RWPE1 (cell line): ENCODE data around the gene KRT38.

Experiments
- CTCF ChIA-PET: fragments of 350-600 bp; sonication (Branson Sonifier 250); formaldehyde crosslinking; extraction: SDS; loops from one replicate; lab custom pipeline; 2021; lab: Yijun Ruan, JAX
- POLR2A ChIA-PET: fragments of 400-600 bp; formaldehyde crosslinking; extraction: SDS; loops from one replicate; lab custom pipeline; 2020; ENCODE audit warnings: antibody characterized with exemption; ENCODE audit not compliant: low non-redundant PET; lab: Yijun Ruan, JAX
- DNase-seq: peaks from one replicate; pipeline ENCODE4 v3.0.0; 2012; ENCODE audit warnings: low spot score
- H3K27ac ChIP-seq: fragments of 450-650 bp; 2 replicates; pipeline ENCODE4 v1.5.1; 2017
- TF ChIP-seq, protein P1 (sequence below): fragments of 450-650 bp; conservative IDR thresholded peaks from 2 replicates; pipeline ENCODE4 v1.5.1; 2017; ENCODE audit warnings: low read depth, mild to moderate bottlenecking

The KRT38 gene

DNA sequence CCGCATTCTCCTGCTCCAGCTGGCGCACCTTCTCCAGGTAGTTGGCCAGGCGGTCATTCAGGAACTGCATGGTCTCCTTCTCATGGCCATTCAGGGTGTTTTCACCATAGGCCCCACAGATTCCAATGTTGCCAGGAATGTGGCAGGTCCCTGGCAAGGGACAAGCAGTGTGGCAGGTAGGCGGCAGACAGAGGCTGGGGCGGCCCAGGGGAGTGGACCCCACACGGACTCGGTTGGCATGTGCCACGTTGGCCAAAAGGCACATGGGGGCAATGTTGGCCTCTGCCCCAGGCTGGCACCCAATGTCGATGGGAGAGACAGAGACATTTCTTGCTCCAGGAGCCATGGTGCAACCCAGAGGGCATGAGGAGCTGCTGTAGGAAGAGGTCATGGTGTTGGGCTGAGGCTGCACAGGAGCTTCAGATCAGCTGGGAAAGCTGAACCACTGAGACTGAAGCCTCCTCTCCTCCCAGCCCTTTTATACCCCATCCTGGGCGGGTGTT, at the start of gene KRT38:
KRT38 (minus strand) TSS at position 453 of the 503 bp plus-strand sequence; CDS start at position 391, 62 bp downstream.
- CTCF ChIA-PET = interaction anchor here (1.0 kb wide), 1 partner anchor 12 kb away, joined by 3 read pairs; no protein-coding TSS in a partner anchor
- no peak for DNase-seq
- H3K27ac ChIP-seq = no peak within 1 kb of the TSS
- POLR2A ChIA-PET = no interaction called here
- TF ChIP-seq, protein P1, sequence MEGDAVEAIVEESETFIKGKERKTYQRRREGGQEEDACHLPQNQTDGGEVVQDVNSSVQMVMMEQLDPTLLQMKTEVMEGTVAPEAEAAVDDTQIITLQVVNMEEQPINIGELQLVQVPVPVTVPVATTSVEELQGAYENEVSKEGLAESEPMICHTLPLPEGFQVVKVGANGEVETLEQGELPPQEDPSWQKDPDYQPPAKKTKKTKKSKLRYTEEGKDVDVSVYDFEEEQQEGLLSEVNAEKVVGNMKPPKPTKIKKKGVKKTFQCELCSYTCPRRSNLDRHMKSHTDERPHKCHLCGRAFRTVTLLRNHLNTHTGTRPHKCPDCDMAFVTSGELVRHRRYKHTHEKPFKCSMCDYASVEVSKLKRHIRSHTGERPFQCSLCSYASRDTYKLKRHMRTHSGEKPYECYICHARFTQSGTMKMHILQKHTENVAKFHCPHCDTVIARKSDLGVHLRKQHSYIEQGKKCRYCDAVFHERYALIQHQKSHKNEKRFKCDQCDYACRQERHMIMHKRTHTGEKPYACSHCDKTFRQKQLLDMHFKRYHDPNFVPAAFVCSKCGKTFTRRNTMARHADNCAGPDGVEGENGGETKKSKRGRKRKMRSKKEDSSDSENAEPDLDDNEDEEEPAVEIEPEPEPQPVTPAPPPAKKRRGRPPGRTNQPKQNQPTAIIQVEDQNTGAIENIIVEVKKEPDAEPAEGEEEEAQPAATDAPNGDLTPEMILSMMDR = no peak

DNA sequence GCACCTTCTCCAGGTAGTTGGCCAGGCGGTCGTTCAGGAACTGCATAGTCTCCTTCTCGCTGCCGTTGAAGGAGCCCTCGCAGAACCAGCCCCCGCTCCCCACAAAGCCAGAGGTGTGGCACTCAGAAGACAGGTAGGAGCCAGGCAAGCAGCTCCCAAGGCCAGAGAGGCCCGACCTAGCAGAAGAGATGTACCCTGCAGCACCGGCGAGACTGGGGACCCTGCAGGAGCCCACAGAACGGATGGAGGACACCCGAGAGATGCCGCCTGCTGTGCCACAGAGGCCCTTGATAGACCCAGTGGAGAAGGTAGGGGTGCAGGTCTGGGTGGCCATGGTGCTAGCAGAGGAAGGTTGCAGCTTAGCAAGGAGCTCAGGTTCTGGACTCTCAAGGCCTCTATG, 48.7 kb upstream of the KRT38 start, which contains the start of gene KRT36:
KRT36 (minus strand) TSS at position 380 of the 400 bp plus-strand sequence; CDS start at position 334, 46 bp downstream.
- ChIA-PET CTCF (interaction anchor here (1.5 kb wide), 1 partner anchor 59 kb away, joined by 4 read pairs; no protein-coding TSS in a partner anchor), POLR2A (no interaction called here)
- no peak for DNase-seq

DNA sequence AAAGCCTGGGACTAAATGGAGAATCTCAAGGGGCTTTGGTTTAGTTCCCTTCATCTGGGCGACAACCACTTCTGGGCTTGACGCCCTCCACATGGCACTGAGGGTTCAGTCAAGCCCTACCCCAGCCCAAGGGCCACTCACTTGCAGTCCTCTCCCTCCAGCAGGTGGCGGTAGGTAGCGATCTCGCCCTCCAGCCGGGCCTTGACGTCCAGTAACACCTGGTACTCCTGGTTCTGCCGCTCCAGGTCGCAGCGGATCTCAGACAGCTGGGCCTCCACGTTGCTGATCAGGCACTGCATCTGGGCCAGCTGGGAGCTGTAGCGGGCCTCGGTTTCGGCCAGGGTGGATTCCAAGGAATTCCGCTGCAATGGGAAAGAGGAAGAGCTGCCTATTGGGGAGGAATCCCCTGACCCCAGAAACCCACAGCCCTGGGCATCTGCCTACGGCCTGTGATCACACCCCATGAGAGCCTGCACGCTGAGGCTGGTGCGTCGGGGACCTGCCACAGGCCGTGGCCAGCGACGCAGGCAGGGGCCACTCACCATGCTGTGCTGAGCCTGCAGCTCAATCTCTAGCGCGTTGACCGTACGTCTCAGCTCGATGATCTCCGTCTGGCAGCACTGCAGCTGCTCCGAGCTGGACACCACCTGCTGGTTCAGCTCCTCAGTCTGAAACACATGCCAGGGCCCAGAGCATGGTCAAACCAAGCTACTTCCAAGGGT, 46.2 kb upstream of the KRT38 start:
- TF ChIP-seq, protein P1 = no peak; the same call in 1 of the 2 replicates
- ChIA-PET POLR2A (no interaction called here), CTCF (interaction anchor here (0.7 to 1.6 kb wide), 3 partner anchors 14 to 164 kb away, joined by 3 read pairs; no protein-coding TSS in a partner anchor)
- DNase-seq = no peak
- H3K27ac ChIP-seq = no peak overlapping the region

More for the DNA sequence above, 48.7 kb upstream of the KRT38 start, which contains the start of gene KRT36:
- TF ChIP-seq, protein P1 = no peak
- no peak within 1 kb of the TSS for H3K27ac ChIP-seq

DNA sequence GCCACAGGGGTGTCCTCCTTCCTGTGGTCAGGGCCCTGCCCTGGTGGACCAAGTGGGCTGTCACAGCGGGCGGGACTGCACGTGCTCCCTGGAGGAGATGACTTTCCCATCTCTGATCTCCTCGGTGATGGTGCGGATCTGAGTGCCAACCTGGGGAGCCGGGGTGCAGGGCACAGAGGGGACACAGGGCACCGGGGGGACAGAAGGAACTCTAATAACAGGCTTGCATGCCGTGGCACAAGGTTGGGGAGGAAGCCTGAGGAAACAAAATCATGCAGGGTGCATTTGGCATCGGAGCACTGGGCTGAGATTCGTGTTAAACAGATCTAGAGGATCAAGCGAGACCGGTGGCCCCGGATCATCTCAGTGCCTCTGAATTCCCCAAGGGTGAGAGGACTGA, 45.5 kb upstream of the KRT38 start:
- no peak for DNase-seq
- POLR2A ChIA-PET = no interaction called here
- TF ChIP-seq, protein P1 = no peak
- no peak overlapping the region for H3K27ac ChIP-seq
- CTCF ChIA-PET = interaction anchor here (0.7 to 1.6 kb wide), 2 partner anchors 15 to 63 kb away, joined by 3 read pairs; no protein-coding TSS in a partner anchor

DNA sequence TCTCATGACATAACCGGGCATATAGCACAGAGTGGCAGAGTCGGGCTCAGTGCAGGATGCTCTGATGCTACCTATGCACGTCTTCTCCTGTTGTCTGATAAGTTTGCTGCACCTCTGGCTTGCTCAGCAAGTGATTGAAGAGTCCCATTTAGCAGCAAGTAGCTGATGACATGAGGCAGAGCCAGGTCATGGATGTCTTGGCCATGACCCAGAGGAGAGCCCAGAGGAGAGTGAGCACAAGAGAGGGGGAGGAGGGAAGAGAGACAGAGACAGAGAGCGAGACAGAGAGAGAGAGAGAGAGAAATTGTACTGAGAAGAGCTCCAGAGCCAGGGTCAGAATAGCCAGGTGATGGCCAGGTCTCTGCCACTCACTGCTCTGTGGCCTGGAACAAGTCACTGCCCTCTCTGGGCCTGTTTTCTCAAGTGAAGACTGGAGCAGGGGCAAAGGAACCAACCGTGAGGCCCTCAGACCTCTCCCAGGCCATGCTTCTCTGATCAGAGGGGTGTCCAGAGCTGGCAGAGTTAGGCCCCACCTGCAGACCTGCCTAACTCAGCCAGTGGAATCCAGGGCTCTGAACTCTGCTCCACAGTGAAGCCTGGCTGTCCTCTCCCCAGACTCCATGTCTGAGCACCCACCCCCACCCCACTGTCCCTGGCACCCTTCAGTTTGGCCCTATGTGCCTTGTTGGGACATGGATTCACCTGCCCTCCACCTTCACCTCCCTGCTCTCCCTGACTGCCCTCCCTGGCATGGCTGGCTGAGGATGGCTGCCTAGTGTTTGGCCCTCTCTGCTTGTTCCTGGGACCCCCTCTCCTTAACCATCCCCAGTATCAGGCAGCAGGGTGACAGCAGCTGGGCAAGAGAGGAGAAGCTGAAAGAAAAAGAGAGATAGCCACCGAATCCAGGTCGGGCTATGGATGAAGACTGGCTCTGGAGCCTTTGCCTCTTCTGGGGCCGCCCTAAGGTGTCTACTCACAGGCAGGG, 44.4 kb upstream of the KRT38 start:
- ChIA-PET POLR2A (no interaction called here), CTCF (interaction anchor here (0.6 to 1.6 kb wide), 3 partner anchors 51 to 1484 kb away, joined by 3 read pairs; no protein-coding TSS in a partner anchor)
- TF ChIP-seq, protein P1 = no peak
- H3K27ac ChIP-seq = no peak overlapping the region
- DNase-seq = no peak
